ENCODE results near the gene ATP10A. TPM values are rescaled to one million over a fixed set of nuclear protein-coding genes. Genes with fewer than 3 reads are reported as not detected.

Gene ATP10A
- polyA plus RNA-seq, 1 donor from 2014 or later, result not detected

GRCh38 chr15:25684521-25685431 lies 178.4 kb downstream of the ATP10A start:
- Histone ChIP-seq H3K4me2 (ENCODE audit: low read length) (no peak overlapping the region), H4K20me1 (ENCODE audit: insufficient read depth) (no peaks in the 10 kb centered on the region), H3K9me3 (ENCODE audit: low read length) (no peaks in the 10 kb centered on the region), H3K4me3 (ENCODE audit: low read length) (no peak overlapping the region), H2AFZ (ENCODE audit: low read depth, low read length) (no peak overlapping the region), H3K27ac (ENCODE audit: low read length) (no peak overlapping the region), H3F3A (ENCODE audit: insufficient read depth, low read length, poor library complexity, severe bottlenecking) (no peaks in the 10 kb centered on the region), H3K9ac (ENCODE audit: low read length) (no peak overlapping the region), H3K27me3 (ENCODE audit: insufficient read depth, low read depth, low read length) (no peaks in the 10 kb centered on the region), H3K9me2 (ENCODE audit: insufficient read depth, low read length) (no peaks in the 10 kb centered on the region), H3K79me2 (replicated peaks; ENCODE audit: insufficient read depth, low read length) (no peaks in the 10 kb centered on the region), H3K36me3 (ENCODE audit: insufficient read depth, low read length) (no peaks in the 10 kb centered on the region)
- TF ChIP-seq EZH2 (IDR thresholded peaks at IDR 0.05; ENCODE audit: borderline replicate concordance, insufficient read depth, low read length, poor library complexity, severe bottlenecking) (no peak), EP300 (conservative IDR thresholded peaks at IDR 0.05; ENCODE audit: poor library complexity, severe bottlenecking) (no peak), POLR2AphosphoS5 (IDR thresholded peaks at IDR 0.05) (no peak), RAD21 (conservative IDR thresholded peaks at IDR 0.05) (no peak)
- TF ChIP-seq, protein P1, sequence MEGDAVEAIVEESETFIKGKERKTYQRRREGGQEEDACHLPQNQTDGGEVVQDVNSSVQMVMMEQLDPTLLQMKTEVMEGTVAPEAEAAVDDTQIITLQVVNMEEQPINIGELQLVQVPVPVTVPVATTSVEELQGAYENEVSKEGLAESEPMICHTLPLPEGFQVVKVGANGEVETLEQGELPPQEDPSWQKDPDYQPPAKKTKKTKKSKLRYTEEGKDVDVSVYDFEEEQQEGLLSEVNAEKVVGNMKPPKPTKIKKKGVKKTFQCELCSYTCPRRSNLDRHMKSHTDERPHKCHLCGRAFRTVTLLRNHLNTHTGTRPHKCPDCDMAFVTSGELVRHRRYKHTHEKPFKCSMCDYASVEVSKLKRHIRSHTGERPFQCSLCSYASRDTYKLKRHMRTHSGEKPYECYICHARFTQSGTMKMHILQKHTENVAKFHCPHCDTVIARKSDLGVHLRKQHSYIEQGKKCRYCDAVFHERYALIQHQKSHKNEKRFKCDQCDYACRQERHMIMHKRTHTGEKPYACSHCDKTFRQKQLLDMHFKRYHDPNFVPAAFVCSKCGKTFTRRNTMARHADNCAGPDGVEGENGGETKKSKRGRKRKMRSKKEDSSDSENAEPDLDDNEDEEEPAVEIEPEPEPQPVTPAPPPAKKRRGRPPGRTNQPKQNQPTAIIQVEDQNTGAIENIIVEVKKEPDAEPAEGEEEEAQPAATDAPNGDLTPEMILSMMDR (IDR thresholded peaks at IDR 0.05; ENCODE audit: poor library complexity, severe bottlenecking), result no peak

- H3K79me2 ChIP-seq (replicated peaks; ENCODE audit: insufficient read depth, low read length), result no peaks in the 10 kb centered on the region
- no peak overlapping the region for H2AFZ ChIP-seq (ENCODE audit: low read depth, low read length)
- no peak overlapping the region for H3K4me2 ChIP-seq (ENCODE audit: low read length)
- TF ChIP-seq, protein P2, sequence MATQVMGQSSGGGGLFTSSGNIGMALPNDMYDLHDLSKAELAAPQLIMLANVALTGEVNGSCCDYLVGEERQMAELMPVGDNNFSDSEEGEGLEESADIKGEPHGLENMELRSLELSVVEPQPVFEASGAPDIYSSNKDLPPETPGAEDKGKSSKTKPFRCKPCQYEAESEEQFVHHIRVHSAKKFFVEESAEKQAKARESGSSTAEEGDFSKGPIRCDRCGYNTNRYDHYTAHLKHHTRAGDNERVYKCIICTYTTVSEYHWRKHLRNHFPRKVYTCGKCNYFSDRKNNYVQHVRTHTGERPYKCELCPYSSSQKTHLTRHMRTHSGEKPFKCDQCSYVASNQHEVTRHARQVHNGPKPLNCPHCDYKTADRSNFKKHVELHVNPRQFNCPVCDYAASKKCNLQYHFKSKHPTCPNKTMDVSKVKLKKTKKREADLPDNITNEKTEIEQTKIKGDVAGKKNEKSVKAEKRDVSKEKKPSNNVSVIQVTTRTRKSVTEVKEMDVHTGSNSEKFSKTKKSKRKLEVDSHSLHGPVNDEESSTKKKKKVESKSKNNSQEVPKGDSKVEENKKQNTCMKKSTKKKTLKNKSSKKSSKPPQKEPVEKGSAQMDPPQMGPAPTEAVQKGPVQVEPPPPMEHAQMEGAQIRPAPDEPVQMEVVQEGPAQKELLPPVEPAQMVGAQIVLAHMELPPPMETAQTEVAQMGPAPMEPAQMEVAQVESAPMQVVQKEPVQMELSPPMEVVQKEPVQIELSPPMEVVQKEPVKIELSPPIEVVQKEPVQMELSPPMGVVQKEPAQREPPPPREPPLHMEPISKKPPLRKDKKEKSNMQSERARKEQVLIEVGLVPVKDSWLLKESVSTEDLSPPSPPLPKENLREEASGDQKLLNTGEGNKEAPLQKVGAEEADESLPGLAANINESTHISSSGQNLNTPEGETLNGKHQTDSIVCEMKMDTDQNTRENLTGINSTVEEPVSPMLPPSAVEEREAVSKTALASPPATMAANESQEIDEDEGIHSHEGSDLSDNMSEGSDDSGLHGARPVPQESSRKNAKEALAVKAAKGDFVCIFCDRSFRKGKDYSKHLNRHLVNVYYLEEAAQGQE (IDR thresholded peaks at IDR 0.05; ENCODE audit: borderline replicate concordance), result no peak
- no peaks in the 10 kb centered on the region for H3K9me3 ChIP-seq (ENCODE audit: low read length)
- H4K20me1 ChIP-seq (ENCODE audit: insufficient read depth), result no peaks in the 10 kb centered on the region
- H3K27me3 ChIP-seq (ENCODE audit: insufficient read depth, low read depth, low read length), result no peaks in the 10 kb centered on the region
- H3K9ac ChIP-seq (ENCODE audit: low read length), result no peak overlapping the region
- no peaks in the 10 kb centered on the region for H3K36me3 ChIP-seq (ENCODE audit: insufficient read depth, low read length)
- H3K4me3 ChIP-seq (ENCODE audit: low read length), result no peak overlapping the region
- no peaks in the 10 kb centered on the region for H3F3A ChIP-seq (ENCODE audit: insufficient read depth, low read length, poor library complexity, severe bottlenecking)
- H3K27ac ChIP-seq (ENCODE audit: low read length), result no peak overlapping the region
- no peaks in the 10 kb centered on the region for H3K9me2 ChIP-seq (ENCODE audit: insufficient read depth, low read length)
These were observed 179.2 kb downstream of the ATP10A start for GRCh38 chr15:25683911-25684310.

GRCh38 chr15:25683415-25683814 lies 179.7 kb downstream of the ATP10A start:
- Histone ChIP-seq H3K9ac (ENCODE audit: low read length) (no peak overlapping the region), H3K4me3 (ENCODE audit: low read length) (no peak overlapping the region), H4K20me1 (ENCODE audit: insufficient read depth) (no peaks in the 10 kb centered on the region), H3K27me3 (ENCODE audit: insufficient read depth, low read depth, low read length) (no peaks in the 10 kb centered on the region), H3K9me2 (ENCODE audit: insufficient read depth, low read length) (no peaks in the 10 kb centered on the region), H3K27ac (ENCODE audit: low read length) (no peak overlapping the region), H3F3A (ENCODE audit: insufficient read depth, low read length, poor library complexity, severe bottlenecking) (no peaks in the 10 kb centered on the region), H3K79me2 (replicated peaks; ENCODE audit: insufficient read depth, low read length) (no peaks in the 10 kb centered on the region), H2AFZ (ENCODE audit: low read depth, low read length) (no peak overlapping the region), H3K9me3 (ENCODE audit: low read length) (no peaks in the 10 kb centered on the region), H3K4me2 (ENCODE audit: low read length) (no peak overlapping the region), H3K36me3 (ENCODE audit: insufficient read depth, low read length) (no peaks in the 10 kb centered on the region)
- TF ChIP-seq EZH2 (IDR thresholded peaks at IDR 0.05; ENCODE audit: borderline replicate concordance, insufficient read depth, low read length, poor library complexity, severe bottlenecking) (no peak), EP300 (conservative IDR thresholded peaks at IDR 0.05; ENCODE audit: poor library complexity, severe bottlenecking) (no peak), MXI1 (conservative IDR thresholded peaks at IDR 0.05; ENCODE audit: poor library complexity, severe bottlenecking) (no peak), RAD21 (conservative IDR thresholded peaks at IDR 0.05) (no peak), TAF1 (IDR thresholded peaks at IDR 0.05; ENCODE audit: low read depth) (no peak), SMC3 (conservative IDR thresholded peaks at IDR 0.05; ENCODE audit: poor library complexity) (no peak), POLR2AphosphoS5 (IDR thresholded peaks at IDR 0.05) (no peak)
- TF ChIP-seq, protein P2 (IDR thresholded peaks at IDR 0.05; ENCODE audit: borderline replicate concordance), result no peak
- TF ChIP-seq, protein P1 (IDR thresholded peaks at IDR 0.05; ENCODE audit: poor library complexity, severe bottlenecking), result no peak

All from neural cell (in vitro differentiated cells).